Liver (tissue), 9 donors: ENCODE measurements around the gene ZNF746. TPM values are rescaled to one million over a fixed set of nuclear protein-coding genes. Genes with fewer than 3 reads are reported as not detected.

Experiments used
- DNase-seq: peaks from one replicate; pipeline ENCODE4 v3.0.0-alpha.2; 2017; ENCODE audit warnings: low spot score
- H3K27ac ChIP-seq, 2 donors: one replicate each; pipeline ENCODE4 v1.7.0; 2013; ENCODE audit warnings: inconsistent platforms in 2 of 2, low read length in 2 of 2, control low read depth in 1 of 2, low read depth in 1 of 2, mild to moderate bottlenecking in 1 of 2
- H3K27me3 ChIP-seq, 4 donors: one replicate each; pipeline versions ENCODE4 v1.6.1 to v1.7.0; 2013; ENCODE audit warnings: low read length in 3 of 4, inconsistent platforms in 1 of 4, mild to moderate bottlenecking in 1 of 4, moderate library complexity in 1 of 4; ENCODE audit not compliant: control insufficient read depth in 4 of 4, insufficient read depth in 4 of 4
- H3K36me3 ChIP-seq, 4 donors: one replicate each; pipeline versions ENCODE4 v1.6.1 to v1.7.0; 2013; ENCODE audit warnings: low read length in 3 of 4, mild to moderate bottlenecking in 3 of 4, low read depth in 1 of 4, moderate library complexity in 1 of 4; ENCODE audit not compliant: control insufficient read depth in 4 of 4, insufficient read depth in 3 of 4
- H3K4me1 ChIP-seq, 4 donors: one replicate each; pipeline versions ENCODE4 v1.6.1 to v1.7.0; 2013; ENCODE audit warnings: low read length in 3 of 4, mild to moderate bottlenecking in 3 of 4, moderate library complexity in 1 of 4; ENCODE audit not compliant: control insufficient read depth in 4 of 4, insufficient read depth in 4 of 4
- H3K4me3 ChIP-seq, 3 donors: one replicate each; pipeline versions ENCODE4 v1.6.1 to v1.7.0; 2013; ENCODE audit warnings: low read length in 3 of 3, control low read depth in 1 of 3, low read depth in 1 of 3, mild to moderate bottlenecking in 1 of 3
- H3K9ac ChIP-seq, 2 donors: one replicate each; pipeline ENCODE4 v1.7.0; 2013; ENCODE audit warnings: low read length in 2 of 2, mild to moderate bottlenecking in 2 of 2, moderate library complexity in 2 of 2, control low read depth in 1 of 2, low read depth in 1 of 2
- H3K9me3 ChIP-seq, 4 donors: one replicate each; pipeline versions ENCODE4 v1.6.1 to v1.7.0; 2013; ENCODE audit warnings: low read length in 3 of 4; ENCODE audit not compliant: control insufficient read depth in 4 of 4
- EGR1 ChIP-seq, 2 donors: IDR thresholded peaks; 2 replicates each; pipeline ENCODE4 v1.6.1; 2016 to 2018; ENCODE audit warnings: antibody characterized with exemption in 2 of 2, low read depth in 2 of 2
- FOXA1 ChIP-seq: IDR thresholded peaks from 2 replicates; pipeline ENCODE4 v1.6.1; 2016; ENCODE audit warnings: antibody characterized with exemption
- FOXA2 ChIP-seq: IDR thresholded peaks from 2 replicates; pipeline ENCODE4 v1.6.1; 2016; ENCODE audit warnings: antibody characterized with exemption
- GABPA ChIP-seq, 2 donors: IDR thresholded peaks in 1 of 2; conservative IDR thresholded peaks in 1 of 2; 2 replicates each; pipeline ENCODE4 v1.6.1; 2016; ENCODE audit warnings: antibody characterized with exemption in 2 of 2, mild to moderate bottlenecking in 1 of 2, moderate library complexity in 1 of 2
- HNF4A ChIP-seq, 2 donors: conservative IDR thresholded peaks; 2 replicates each; pipeline ENCODE4 v1.6.1; 2016; ENCODE audit warnings: antibody characterized with exemption in 2 of 2, mild to moderate bottlenecking in 2 of 2
- HNF4G ChIP-seq: IDR thresholded peaks from 2 replicates; pipeline ENCODE4 v1.6.1; 2016; ENCODE audit warnings: antibody characterized with exemption
- JUND ChIP-seq, 2 donors: IDR thresholded peaks; 2 replicates each; pipeline ENCODE4 v1.6.1; 2016; ENCODE audit warnings: antibody characterized with exemption in 2 of 2
- NR2F2 ChIP-seq: IDR thresholded peaks from 2 replicates; pipeline ENCODE4 v1.6.1; 2016; ENCODE audit warnings: antibody characterized with exemption
- RAD21 ChIP-seq, 2 donors: IDR thresholded peaks; 2 replicates each; pipeline ENCODE4 v1.6.1; 2016; ENCODE audit warnings: antibody characterized with exemption in 2 of 2, mild to moderate bottlenecking in 2 of 2
- RXRA ChIP-seq, 2 donors: IDR thresholded peaks; 2 replicates each; pipeline ENCODE4 v1.6.1; 2017 to 2018; ENCODE audit warnings: antibody characterized with exemption in 2 of 2, mild to moderate bottlenecking in 1 of 2
- SP1 ChIP-seq: IDR thresholded peaks from 2 replicates; pipeline ENCODE4 v1.6.1; 2018; ENCODE audit warnings: antibody characterized with exemption, mild to moderate bottlenecking
- TAF1 ChIP-seq: conservative IDR thresholded peaks from 2 replicates; pipeline ENCODE4 v1.6.1; 2016; ENCODE audit warnings: antibody characterized with exemption, mild to moderate bottlenecking
- YY1 ChIP-seq: IDR thresholded peaks from 2 replicates; pipeline ENCODE4 v1.6.1; 2016; ENCODE audit warnings: antibody characterized with exemption, mild to moderate bottlenecking
- WGBS: extraction: QIAGEN DNeasy Blood & Tissue Kit; methylation state at CpG from one replicate; pipeline ENCODE4 v1.1.7; 2013; 5-methylcytosine and 5-hydroxymethylcytosine counted together
- polyA plus RNA-seq, 2 donors: library from polyadenylated mRNA; stranded (reverse) in 1 of 2; unstranded in 1 of 2; fragments of 200-250 nt in 1 of 2; fragments of >200 nt in 1 of 2; fragmentation: Nextera tagmentation in 1 of 2; extraction: Ambion mirVana in 1 of 2; gene quantifications; one replicate each; pipeline versions ENCODE4 v1.2.1 to v1.2.3, GENCODE V29; 2013 to 2015
- total RNA-seq, 2 donors: library from RNA; depleted of rRNA; stranded (reverse); fragments of >200 nt; gene quantifications; one replicate each; pipeline ENCODE4 v1.2.3, GENCODE V29; 2014
- TF ChIP-seq, protein P1 (sequence below): IDR thresholded peaks from 2 replicates; pipeline ENCODE4 v1.6.1; 2016; ENCODE audit warnings: antibody characterized with exemption
- TF ChIP-seq, protein P2 (sequence below): IDR thresholded peaks from 2 replicates; pipeline ENCODE4 v1.6.1; 2016; ENCODE audit warnings: antibody characterized with exemption
- TF ChIP-seq, protein P3 (sequence below): IDR thresholded peaks from 2 replicates; pipeline ENCODE4 v1.6.1; 2016; ENCODE audit warnings: antibody characterized with exemption
- TF ChIP-seq, protein P4 (sequence below): fragments of 150-350 bp; IDR thresholded peaks from 2 replicates; pipeline ENCODE4 v1.5.1; 2017; ENCODE audit warnings: improper control_type of control experiment, low read depth, low read length; ENCODE audit not compliant: missing input control
- TF ChIP-seq, protein P5 (sequence below): IDR thresholded peaks from 2 replicates; pipeline ENCODE4 v1.6.1; 2016; ENCODE audit warnings: antibody characterized with exemption, mild to moderate bottlenecking
- donor health status: healthy.
- donor health status: healthy.
- donor health status: healthy.
- donor health status: healthy.
- donor health status: healthy.

The ZNF746 gene
- total and polyA plus RNA-seq, 4 donors, result 3.8 to 13.5 (median 9.2) TPM

DNA sequence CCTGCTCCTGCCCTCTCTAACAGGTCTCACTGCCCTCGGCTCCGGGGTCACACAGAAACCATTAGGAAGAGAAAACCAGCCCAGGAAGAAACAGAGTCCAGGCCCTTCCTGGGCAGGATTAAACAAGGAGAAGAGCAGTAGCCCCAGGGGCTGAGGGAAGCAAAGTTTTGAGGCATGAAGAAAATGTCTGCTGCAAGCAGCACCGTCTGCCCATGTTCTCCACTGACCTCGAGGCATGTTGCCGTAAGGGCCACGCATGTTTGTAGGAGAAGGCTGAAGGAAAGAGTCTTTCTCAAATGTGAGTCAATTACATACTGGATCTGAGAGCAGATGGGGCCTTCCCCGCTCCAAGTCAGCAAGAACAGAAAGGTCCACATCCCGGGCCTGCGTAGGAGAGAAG is 4.2 kb downstream of the ZNF746 start:
- 97% methylated on average over 9 of the region's 9 CpGs for WGBS

DNA sequence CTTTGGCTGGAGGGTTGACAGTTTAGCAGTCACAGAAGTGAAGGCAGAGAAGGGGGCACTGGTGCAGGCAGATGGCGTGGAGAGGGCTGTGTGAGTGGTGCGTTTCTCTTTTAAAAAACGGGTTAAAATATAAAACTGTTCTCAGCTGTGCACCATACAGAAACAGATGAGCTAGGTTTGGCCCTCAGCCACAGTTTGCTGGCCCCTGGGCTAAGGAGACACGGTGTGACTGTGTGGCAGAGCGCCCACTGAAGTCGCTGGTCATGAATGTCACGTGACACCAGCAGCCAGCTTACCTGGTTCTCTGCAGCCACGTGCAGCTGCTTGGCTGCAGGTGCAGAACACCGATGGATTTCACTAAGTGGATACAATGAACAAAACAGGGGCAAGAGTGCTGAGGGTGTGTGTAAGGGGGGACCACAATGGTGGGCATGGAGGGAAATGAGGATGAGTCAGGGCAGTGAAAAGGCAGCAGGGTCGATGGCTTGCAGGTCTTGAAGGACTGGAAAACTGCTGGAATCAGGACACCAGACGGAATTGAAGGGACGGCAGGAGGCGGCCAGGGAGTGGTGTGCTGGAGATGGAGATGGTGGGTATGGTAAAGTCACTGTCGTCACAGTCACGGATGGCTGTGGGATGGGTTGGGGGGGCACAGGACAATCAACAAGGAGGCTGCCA is 7.4 kb downstream of the ZNF746 start:
- Histone ChIP-seq H3K27me3 (no peaks in the 10 kb centered on the region), H3K9me3 (no peaks in the 10 kb centered on the region), H3K27ac (no peak overlapping the region), H3K36me3 (peaks cover 24 to 61% (median 48%) of the 10 kb centered on the region in 4 donors), H3K9ac (no peak overlapping the region), H3K4me3 (no peak overlapping the region), H3K4me1 (peaks cover 0 to 8% (median 7%) of the 10 kb centered on the region in 4 donors)
- 80% methylated on average over 15 of the region's 15 CpGs for WGBS
- DNase-seq, result no peak
- TF ChIP-seq GABPA (IDR thresholded peaks at IDR 0.05 in 1 of 2, conservative IDR thresholded peaks at IDR 0.05 in 1 of 2) (no peak), FOXA2 (no peak), EGR1 (IDR thresholded peaks at IDR 0.05; ENCODE audit: low read depth in 2 of 2) (no peak), NR2F2 (no peak), TAF1 (no peak), YY1 (no peak)

More for the DNA sequence above, 4.2 kb downstream of the ZNF746 start:
- TF ChIP-seq SP1 (no peak), JUND (IDR thresholded peaks at IDR 0.05) (no peak), EGR1 (IDR thresholded peaks at IDR 0.05; ENCODE audit: low read depth in 2 of 2) (no peak)
- H3K4me1 ChIP-seq, result peaks cover 4 to 30% (median 21%) of the 10 kb centered on the region in 4 donors
- no peak overlapping the region for H3K27ac ChIP-seq
- peaks cover 21 to 43% (median 30%) of the 10 kb centered on the region in 4 donors for H3K36me3 ChIP-seq
- H3K9me3 ChIP-seq, result no peaks in the 10 kb centered on the region
- H3K9ac ChIP-seq, result no peak overlapping the region
- no peak overlapping the region for H3K4me3 ChIP-seq
- no peak for DNase-seq
- H3K27me3 ChIP-seq, result no peaks in the 10 kb centered on the region

DNA sequence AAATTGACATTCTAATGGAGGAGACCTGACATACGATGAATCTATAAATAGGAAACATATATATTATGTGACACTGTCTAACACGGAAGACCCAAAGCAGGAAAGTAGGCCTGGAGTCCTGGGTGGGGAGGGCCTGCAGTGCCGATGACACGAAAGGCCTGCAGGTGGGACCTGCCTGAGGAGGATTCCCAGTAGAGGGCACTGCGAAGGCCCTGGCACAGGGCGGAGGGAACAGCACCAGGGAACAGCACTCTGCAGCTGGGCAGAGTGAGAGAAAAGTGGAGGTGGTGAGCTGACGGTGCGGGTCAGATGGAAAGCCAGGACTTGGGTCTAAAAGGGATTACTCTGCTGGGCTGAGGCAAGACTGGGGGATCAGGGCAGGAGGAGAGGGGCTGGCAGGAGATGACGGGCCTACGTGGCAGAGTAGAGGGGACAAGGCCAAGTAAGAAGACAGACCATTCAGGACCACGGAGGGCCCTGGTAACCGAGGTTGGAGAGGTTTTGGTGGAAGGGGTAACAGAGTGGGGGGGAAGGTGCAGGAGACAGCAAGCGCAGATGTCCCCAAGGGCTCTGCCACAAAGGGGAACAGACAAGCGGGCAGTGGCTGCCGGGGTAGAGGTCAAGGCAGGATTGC is 8.1 kb downstream of the ZNF746 start:
- TF ChIP-seq YY1 (no peak), SP1 (no peak), GABPA (IDR thresholded peaks at IDR 0.05 in 1 of 2, conservative IDR thresholded peaks at IDR 0.05 in 1 of 2) (no peak), RAD21 (IDR thresholded peaks at IDR 0.05) (peak; percentile 41 to 61), RXRA (IDR thresholded peaks at IDR 0.05) (no peak), TAF1 (no peak), JUND (IDR thresholded peaks at IDR 0.05) (no peak), FOXA2 (no peak), HNF4G (no peak), HNF4A (conservative IDR thresholded peaks at IDR 0.05) (no peak), FOXA1 (no peak), EGR1 (IDR thresholded peaks at IDR 0.05; ENCODE audit: low read depth in 2 of 2) (no peak)
- TF ChIP-seq, protein P1, sequence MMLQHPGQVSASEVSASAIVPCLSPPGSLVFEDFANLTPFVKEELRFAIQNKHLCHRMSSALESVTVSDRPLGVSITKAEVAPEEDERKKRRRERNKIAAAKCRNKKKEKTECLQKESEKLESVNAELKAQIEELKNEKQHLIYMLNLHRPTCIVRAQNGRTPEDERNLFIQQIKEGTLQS, result no peak
- TF ChIP-seq, protein P2, sequence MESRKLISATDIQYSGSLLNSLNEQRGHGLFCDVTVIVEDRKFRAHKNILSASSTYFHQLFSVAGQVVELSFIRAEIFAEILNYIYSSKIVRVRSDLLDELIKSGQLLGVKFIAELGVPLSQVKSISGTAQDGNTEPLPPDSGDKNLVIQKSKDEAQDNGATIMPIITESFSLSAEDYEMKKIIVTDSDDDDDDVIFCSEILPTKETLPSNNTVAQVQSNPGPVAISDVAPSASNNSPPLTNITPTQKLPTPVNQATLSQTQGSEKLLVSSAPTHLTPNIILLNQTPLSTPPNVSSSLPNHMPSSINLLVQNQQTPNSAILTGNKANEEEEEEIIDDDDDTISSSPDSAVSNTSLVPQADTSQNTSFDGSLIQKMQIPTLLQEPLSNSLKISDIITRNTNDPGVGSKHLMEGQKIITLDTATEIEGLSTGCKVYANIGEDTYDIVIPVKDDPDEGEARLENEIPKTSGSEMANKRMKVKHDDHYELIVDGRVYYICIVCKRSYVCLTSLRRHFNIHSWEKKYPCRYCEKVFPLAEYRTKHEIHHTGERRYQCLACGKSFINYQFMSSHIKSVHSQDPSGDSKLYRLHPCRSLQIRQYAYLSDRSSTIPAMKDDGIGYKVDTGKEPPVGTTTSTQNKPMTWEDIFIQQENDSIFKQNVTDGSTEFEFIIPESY, result no peak
- TF ChIP-seq, protein P3, sequence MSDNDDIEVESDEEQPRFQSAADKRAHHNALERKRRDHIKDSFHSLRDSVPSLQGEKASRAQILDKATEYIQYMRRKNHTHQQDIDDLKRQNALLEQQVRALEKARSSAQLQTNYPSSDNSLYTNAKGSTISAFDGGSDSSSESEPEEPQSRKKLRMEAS, result no peak
- TF ChIP-seq, protein P4, sequence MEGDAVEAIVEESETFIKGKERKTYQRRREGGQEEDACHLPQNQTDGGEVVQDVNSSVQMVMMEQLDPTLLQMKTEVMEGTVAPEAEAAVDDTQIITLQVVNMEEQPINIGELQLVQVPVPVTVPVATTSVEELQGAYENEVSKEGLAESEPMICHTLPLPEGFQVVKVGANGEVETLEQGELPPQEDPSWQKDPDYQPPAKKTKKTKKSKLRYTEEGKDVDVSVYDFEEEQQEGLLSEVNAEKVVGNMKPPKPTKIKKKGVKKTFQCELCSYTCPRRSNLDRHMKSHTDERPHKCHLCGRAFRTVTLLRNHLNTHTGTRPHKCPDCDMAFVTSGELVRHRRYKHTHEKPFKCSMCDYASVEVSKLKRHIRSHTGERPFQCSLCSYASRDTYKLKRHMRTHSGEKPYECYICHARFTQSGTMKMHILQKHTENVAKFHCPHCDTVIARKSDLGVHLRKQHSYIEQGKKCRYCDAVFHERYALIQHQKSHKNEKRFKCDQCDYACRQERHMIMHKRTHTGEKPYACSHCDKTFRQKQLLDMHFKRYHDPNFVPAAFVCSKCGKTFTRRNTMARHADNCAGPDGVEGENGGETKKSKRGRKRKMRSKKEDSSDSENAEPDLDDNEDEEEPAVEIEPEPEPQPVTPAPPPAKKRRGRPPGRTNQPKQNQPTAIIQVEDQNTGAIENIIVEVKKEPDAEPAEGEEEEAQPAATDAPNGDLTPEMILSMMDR, result peak; percentile 21
- TF ChIP-seq, protein P5, sequence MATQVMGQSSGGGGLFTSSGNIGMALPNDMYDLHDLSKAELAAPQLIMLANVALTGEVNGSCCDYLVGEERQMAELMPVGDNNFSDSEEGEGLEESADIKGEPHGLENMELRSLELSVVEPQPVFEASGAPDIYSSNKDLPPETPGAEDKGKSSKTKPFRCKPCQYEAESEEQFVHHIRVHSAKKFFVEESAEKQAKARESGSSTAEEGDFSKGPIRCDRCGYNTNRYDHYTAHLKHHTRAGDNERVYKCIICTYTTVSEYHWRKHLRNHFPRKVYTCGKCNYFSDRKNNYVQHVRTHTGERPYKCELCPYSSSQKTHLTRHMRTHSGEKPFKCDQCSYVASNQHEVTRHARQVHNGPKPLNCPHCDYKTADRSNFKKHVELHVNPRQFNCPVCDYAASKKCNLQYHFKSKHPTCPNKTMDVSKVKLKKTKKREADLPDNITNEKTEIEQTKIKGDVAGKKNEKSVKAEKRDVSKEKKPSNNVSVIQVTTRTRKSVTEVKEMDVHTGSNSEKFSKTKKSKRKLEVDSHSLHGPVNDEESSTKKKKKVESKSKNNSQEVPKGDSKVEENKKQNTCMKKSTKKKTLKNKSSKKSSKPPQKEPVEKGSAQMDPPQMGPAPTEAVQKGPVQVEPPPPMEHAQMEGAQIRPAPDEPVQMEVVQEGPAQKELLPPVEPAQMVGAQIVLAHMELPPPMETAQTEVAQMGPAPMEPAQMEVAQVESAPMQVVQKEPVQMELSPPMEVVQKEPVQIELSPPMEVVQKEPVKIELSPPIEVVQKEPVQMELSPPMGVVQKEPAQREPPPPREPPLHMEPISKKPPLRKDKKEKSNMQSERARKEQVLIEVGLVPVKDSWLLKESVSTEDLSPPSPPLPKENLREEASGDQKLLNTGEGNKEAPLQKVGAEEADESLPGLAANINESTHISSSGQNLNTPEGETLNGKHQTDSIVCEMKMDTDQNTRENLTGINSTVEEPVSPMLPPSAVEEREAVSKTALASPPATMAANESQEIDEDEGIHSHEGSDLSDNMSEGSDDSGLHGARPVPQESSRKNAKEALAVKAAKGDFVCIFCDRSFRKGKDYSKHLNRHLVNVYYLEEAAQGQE, result no peak
- WGBS, result 85% methylated on average over 15 of the region's 15 CpGs
- H3K9me3 ChIP-seq, result no peaks in the 10 kb centered on the region
- peaks cover 0 to under 1% (median under 1%) of the 10 kb centered on the region in 4 donors for H3K4me1 ChIP-seq
- H3K36me3 ChIP-seq, result peaks cover 24 to 62% (median 48%) of the 10 kb centered on the region in 4 donors
- H3K4me3 ChIP-seq, result no peak overlapping the region
- H3K27ac ChIP-seq, result no peak overlapping the region
- DNase-seq, result no peak
- no peak overlapping the region for H3K9ac ChIP-seq
- no peaks in the 10 kb centered on the region for H3K27me3 ChIP-seq
